Stimulated activated CD4-positive, alpha-beta T cell treated with anti-CD3 and anti-CD28 coated beads, Interleukin-4, amount 100 ng/mL, for 4 hours (primary cell): ENCODE results near the gene CISH.
A peak's percentile ranks its signal among the peaks of the same experiment; 100 is the strongest.

ENCODE experiments used
- DNase-seq, 2 experiments: peaks; one replicate each; pipeline ENCODE4 v3.0.0-alpha.2; 2020

Gene CISH

DNA sequence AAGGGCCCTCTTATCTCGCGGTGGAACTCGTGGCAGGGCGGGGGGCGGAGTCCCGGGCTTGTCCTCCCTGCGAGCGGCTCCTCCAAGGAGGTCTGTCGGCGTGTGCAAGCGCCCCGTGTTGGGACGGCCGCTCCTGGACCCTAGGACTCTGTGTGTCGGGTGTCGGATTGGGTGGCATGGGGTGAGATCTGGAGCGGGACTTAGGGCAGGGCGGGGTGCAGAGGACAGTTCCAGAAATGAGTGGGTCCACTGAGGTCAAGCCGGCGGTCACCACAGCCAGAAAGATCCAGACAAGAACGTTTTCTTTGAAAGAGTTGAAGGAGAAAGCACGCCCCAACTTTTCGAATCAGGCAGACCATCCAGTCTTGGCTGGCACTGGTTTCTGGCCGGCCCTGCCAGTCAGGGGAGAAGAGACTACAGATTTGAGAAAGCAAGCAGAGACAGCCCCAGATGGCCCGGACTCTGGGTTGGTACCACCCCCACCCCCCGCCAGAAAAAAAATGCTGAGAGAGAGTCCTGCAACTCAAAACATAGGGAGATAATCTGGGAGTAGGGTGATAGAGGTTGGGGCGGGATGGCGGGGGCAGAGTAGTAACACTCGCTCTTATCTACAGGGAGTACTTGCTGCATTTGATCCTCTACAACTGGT lies 784 bp upstream of the CISH start:
- no peak for DNase-seq

GRCh38 chr3:50610992-50611463 lies 546 bp downstream of the CISH start:
- DNase-seq = no peak

DNA sequence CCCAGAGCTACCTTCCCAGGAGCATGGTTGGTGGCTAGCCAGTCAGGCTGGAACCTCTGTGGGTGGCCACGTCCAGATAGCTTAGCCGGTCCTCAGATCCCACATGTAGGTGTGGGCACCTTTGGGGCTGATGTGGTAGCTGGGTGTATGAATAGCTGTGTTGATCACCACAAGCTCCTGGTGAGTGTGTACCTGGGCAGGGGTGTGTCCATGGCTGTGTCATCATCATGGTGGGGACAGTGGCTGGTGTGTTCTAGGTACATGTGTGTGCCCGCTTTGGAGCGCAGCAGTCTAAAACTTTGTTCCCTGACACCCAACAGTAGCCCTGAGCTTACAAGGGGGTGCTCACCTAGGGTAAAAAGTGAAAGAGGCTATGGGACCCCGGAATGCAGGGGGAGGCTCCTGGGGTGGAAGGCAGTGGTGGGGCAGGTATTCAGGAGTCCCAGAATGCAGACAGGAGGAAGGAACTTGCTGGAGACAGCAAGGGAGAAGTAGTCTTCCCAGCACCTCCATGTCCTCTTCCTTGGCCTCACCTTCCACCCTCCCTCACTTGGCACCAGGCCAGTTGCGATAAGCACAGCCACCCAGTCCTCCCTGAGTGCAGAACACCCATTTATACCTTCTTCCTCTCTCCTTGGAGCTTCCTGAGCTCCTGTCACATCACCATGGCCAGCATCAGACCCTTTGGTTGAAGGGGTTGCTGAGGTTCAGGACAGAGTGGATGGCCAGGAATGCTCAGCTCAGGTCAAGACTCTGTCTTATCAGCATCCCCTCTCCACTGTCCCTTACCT lies 1.2 kb downstream of the CISH start:
- DNase-seq = peak in 1 of 2 experiments; percentile 65

GRCh38 chr3:50609763-50610085 lies 1.9 kb downstream of the CISH start:
- no peak for DNase-seq

DNA sequence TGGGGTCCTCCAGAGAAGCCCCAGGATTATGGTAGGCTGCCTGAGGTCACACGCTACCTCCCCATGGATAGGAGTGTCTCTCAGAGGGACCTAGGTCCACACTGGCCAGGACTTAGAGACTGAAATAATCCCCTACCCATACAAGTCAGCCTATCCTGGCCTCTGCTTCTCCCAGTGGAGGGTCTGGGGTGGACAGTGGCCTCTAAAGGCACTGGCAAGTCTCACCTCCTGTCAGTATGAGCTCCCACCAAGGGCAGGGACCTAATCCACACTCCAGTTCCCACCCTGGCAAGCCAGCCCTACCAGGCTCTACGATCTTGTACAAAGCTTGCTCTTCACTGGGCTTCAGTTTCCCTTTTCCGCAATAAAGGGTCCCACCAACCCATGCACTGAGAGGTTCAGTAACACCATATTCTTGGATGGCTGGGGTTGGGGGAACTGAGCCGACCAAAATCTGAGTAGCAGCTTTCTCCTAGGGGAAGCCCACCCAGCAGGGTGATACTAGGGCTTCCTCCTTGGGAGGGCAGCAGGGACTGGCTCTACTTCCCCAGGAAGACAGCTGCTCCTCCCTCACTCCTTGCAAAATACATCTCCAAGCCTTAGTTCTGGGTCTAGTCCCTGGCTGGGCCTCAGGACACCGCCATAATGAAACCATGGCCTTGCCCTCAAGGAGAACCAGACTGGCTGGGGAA lies 2.4 kb downstream of the CISH start:
- no peak for DNase-seq

DNA sequence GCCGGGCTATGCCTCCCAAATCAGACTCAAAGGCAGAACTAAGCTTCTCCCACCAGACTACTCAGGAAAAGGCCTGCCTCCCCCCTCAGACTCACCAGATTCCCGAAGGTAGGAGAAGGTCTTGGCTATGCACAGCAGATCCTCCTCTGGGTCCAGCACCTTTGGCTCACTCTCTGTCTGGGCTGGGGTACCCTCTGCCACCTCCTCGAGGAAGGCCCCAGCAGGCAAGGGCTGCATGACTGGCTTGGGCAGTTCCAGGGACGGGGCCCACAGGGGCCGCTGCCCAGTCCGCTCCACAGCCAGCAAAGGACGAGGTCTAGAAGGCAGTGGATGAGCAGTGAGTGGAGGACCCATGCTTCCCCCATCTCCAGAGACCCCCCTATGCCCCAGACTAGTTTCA lies 3.3 kb downstream of the CISH start:
- DNase-seq = no peak

DNA sequence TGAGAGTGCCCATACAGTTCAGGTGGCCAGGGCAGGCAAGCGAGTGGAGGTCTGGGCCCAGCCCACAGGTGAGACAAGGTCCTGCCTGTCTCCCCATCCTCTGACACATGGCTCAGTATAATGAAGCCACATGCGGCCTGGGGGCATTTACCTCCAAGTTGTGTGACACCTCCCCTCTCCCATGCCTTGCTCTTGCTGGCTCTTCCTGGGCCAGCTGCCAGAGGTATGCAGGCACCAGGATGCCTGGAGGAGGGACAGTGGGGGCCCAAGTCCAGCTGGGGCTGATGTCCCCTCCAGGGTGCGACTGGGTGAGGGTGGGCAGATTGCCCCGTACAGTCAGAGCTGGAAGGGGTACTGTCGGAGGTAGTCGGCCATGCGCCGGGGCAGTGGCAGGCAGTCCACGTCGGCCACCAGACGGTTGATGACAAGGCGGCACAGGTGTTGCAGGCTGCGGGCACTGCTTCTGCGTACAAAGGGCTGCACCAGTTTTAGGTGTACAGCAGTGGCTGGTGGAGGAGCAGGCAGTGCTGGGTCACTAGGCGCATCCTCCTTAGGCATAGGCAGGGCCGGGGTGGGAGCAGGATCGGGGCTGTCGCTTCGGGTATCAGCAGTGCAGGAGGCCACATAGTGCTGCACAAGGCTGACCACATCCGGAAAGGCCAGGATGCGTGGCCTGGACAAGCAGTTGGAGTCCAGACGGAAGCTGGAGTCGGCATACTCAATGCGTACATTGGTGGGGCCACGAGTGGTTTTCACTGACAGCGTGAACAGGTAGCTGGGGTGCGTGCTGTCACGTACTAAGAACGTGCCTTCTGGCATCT lies 4.1 kb downstream of the CISH start:
- peak in 1 of 2 experiments; percentile 10 for DNase-seq

GRCh38 chr3:50606596-50606995 lies 5.0 kb downstream of the CISH start:
- DNase-seq = peak in 1 of 2 experiments; percentile 35

GRCh38 chr3:50605901-50606326 lies 5.7 kb downstream of the CISH start:
- DNase-seq = peak in 1 of 2 experiments; percentile 19

GRCh38 chr3:50604628-50605588 lies 6.7 kb downstream of the CISH start:
- no peak for DNase-seq

GRCh38 chr3:50604110-50604621 lies 7.4 kb downstream of the CISH start:
- DNase-seq = no peak

DNA sequence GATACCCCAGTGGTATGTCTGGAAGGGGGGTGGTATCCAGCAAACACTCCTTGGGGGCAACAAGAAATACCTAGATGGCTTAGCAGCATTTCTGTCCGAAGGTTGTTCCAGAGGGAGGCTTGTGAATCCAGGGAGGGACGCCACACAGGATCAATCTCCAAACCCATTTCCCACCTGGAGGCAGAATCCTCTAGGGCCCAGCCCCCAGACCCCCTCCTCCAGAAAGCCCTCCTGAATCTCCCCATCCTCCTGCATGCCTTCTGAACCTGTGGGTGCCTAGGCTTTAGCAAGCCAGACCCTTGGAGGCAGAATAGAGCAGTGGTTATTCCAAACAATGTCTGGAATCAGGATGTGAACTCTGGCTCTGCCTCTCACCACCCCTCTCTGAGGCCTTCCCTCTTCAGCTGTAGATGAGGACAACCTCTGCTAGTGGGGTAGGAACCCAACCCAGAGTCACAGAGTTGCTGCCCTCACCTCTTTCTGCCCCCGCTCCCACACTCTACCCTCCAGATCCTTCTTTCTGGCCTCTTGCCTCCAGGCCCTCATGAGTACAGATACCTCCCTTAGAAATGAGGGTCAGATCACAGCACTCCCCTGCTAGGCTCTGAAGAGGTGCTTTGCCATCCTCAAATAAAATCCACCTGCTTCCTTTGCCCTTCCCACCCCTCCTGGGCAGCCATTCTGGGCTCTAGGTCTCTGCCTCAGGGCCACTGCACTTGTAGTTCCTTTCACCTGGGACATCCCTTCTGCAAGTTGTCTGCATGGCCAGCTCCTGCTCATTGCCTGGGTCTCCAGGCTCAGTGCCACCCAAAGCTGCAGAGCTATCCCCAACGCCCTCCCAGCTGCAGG lies 8.1 kb downstream of the CISH start:
- no peak for DNase-seq

DNA sequence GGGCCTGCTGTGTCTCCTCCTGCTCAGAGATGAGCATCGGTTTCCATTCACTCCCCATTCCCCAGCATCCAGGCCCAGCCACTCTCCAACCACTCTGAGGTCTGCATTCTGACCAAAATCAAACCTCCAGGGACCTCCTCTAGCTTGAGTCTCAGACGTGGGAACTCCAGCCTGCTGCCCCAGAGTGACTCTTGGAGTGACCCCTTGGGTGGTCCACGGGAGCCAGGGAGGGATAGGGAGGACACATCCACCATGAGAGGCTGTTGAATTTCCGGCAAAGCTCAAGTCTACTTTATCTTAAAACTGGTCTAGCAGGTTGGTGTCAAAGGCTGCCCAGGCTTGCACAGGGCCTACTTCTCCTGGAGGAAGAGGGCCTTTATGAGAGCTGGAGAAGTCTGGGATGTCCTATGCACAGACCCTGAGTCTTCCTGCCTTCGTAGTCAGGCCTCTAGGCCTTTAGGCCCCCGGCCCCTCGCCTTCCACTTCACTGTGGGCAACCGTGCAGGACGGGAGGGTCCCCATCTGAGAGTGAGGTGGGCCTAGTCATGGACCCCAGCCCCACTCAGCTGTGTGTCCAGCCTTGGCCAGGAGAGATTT lies 8.9 kb downstream of the CISH start:
- no peak for DNase-seq

DNA sequence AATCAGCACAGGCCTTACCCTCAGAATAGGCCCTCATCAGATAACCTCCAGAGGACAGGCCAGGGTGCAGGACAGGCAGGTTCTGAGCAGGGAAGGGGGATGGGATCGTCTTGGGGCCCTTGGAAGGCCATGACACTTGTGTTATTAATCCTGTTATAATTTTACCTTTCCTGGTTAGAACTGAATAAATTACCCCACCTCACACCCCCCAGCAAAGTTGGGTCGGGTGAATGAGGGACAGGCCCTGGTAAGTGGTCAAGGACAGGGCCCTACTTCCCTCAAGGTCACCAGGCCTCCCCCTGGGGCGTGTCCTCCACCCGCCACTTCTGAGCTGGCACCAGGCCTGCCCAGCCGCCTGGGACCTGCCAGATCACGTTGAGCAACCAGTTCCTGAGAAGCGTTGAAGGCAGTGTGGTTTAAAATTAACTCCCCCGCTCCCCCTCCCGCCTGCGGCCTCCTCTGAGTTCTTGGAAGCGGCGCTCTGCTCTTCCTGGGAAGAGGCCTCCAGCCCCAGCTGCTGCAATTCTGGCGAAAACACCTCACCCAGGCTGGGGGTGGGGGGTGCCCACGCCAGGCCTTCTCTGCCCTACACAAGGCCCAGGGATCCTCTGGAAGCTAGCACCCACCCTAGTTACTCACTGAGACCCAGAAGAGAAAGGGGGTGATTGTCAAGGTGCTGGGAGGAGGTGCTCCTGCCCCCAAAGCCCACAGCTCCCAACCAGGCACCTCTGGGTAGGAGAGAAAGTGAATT lies 10.6 kb downstream of the CISH start:
- peak; percentile 87 to 96 for DNase-seq

GRCh38 chr3:50600141-50600753 lies 11.3 kb downstream of the CISH start:
- DNase-seq = no peak

DNA sequence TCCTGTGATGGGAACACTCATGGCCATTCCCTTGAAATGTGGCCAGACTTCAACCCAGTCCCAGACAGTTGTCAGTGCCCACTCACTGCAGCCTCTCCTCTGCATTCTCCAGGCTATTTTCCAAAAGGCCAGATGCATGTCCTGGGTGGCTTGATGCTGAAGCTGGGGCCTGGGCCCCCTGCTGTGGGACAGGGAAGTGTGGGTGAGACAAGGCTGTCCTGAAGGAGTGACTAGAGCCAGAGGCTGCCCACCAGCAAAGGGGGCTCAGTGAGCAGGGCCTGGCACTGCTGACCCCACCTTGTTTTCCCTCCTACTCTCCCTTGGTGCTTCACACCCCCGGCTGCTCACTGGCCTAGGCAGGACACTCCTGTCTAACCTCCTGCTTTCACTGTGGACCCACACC lies 11.9 kb downstream of the CISH start:
- DNase-seq = no peak

DNA sequence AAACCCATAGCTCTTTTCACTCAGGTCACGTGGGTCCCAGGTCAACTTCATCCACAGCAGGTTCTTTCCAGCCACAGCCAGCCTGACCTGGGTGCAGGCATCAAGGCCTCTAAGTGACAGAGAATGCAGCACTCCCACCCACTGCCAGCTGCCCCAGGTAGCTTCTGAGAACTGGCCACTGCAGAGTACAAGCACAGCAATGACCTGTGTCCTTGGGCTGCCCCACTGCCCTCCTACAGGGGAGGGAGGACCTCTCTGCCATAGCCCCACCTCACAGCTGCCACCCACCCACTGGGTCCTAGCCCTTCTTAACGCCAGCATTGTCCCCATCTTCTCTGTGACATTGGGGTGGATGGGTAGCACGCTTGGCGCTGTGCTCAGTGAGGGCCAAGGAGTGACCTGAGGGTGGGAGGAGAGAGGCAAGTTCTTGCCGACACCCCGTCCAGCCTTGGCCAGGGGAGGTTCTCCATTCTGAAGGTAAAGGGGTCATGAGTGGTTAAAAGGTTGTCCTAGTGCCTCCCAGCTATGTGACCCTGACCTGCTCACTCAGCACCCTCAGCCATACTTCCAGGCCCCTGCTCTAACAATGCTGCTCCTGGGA lies 12.4 kb downstream of the CISH start:
- DNase-seq = no peak

- DNase-seq = no peak
These were observed 17.3 kb downstream of the CISH start for GRCh38 chr3:50594253-50594785.
